ENCODE data around the gene RELN. TPM values are rescaled to one million over a fixed set of nuclear protein-coding genes. Genes with fewer than 3 reads are reported as not detected.

The RELN gene
- total and polyA plus RNA-seq, 10 of the 15 experiments (the other 5 are each of a cell fraction or from before 2014, with no cell fraction given) = 0.11 to 0.21 TPM; not detected in 8

- Histone ChIP-seq H3K4me1 (ENCODE audit: control insufficient read depth, insufficient read depth, low read length) (no peaks in the 10 kb centered on the region), H4K20me1 (ENCODE audit: control insufficient read depth, insufficient read depth) (no peaks in the 10 kb centered on the region), H3K4me2 (ENCODE audit: control insufficient read depth, insufficient read depth) (no peak overlapping the region), H3K27me3 (replicated peaks in 1 of 2; ENCODE audit: control insufficient read depth in 2 of 2, insufficient read depth in 2 of 2, low read length in 1 of 2) (no peaks in the 10 kb centered on the region), H3K9me3 (replicated peaks; ENCODE audit: control insufficient read depth, insufficient read depth, low read length) (no peaks in the 10 kb centered on the region), H3K27ac (ENCODE audit: control insufficient read depth, insufficient read depth) (no peak overlapping the region), H3K9ac (ENCODE audit: control insufficient read depth, insufficient read depth, low read length) (no peak overlapping the region), H3K36me3 (ENCODE audit: control insufficient read depth in 2 of 2, insufficient read depth in 2 of 2, low read length in 1 of 2) (no peaks in the 10 kb centered on the region), H2AFZ (ENCODE audit: control insufficient read depth, low read depth, low read length) (no peak overlapping the region), H3K4me3 (no peak overlapping the region), H3K79me2 (ENCODE audit: control insufficient read depth, insufficient read depth, low read length) (no peaks in the 10 kb centered on the region)
- DNase-seq (ENCODE audit: low read depth, low spot score) (no peak), ATAC-seq (no peak), FAIRE-seq (no peak)
- ChIA-PET SMC1A (ENCODE audit: uncharacterized antibody, unreplicated experiment) (no interaction called here), CTCF (no interaction called here), POLR2A (no interaction called here), RAD21 (ENCODE audit: unreplicated experiment) (no interaction called here)
- no TSS peak for BruUV-seq (replicated peaks)
- intact Hi-C loops (cut with micrococcal nuclease; ENCODE audit: unreplicated experiment) = no loop called here
- in situ Hi-C loops (cut with MboI) = no loop called here
- WGBS (ENCODE audit: insufficient coverage, insufficient replicate concordance, low lambda C conversion rate, missing lambda C conversion rate) = 49% methylated on average over 4 of the region's 4 CpGs
- no peak for TF ChIP-seq PBX3 (IDR thresholded peaks at IDR 0.05; ENCODE audit: insufficient replicate concordance, low read depth, low read length)
- no peak for TF ChIP-seq IRF3 (IDR thresholded peaks at IDR 0.05)
- no peak for TF ChIP-seq BCL3 (IDR thresholded peaks at IDR 0.05; ENCODE audit: borderline replicate concordance, insufficient read depth, low read depth, low read length, poor library complexity, severe bottlenecking)
- no peak for TF ChIP-seq CHD2 (IDR thresholded peaks at IDR 0.05; ENCODE audit: borderline replicate concordance, low read depth, low read length)
- TF ChIP-seq NR2C1 (IDR thresholded peaks at IDR 0.05) = no peak
- TF ChIP-seq PAX5 (IDR thresholded peaks at IDR 0.05; ENCODE audit: borderline replicate concordance, low read depth, low read length) = no peak
- no peak for TF ChIP-seq ASH2L (IDR thresholded peaks at IDR 0.05; ENCODE audit: borderline replicate concordance, low read depth)
- no peak for TF ChIP-seq STAT3 (IDR thresholded peaks at IDR 0.05; ENCODE audit: low read depth, low read length)
- TF ChIP-seq WRNIP1 (IDR thresholded peaks at IDR 0.05; ENCODE audit: borderline replicate concordance, low read depth, low read length) = no peak
- TF ChIP-seq LARP7 (IDR thresholded peaks at IDR 0.05) = no peak
- no peak for TF ChIP-seq ZNF687 (IDR thresholded peaks at IDR 0.05)
- no peak for TF ChIP-seq CBX5 (IDR thresholded peaks at IDR 0.05; ENCODE audit: low read depth)
- TF ChIP-seq MTA2 (IDR thresholded peaks at IDR 0.05; ENCODE audit: low read depth) = no peak
- no peak for TF ChIP-seq FOXM1 (IDR thresholded peaks at IDR 0.05; ENCODE audit: low read depth, low read length)
- TF ChIP-seq MLLT1 (IDR thresholded peaks at IDR 0.05) = no peak
These were observed 45.9 kb upstream of the RELN start for GRCh38 chr7:104035351-104035750.

Measured in GM12878 (cell line).